Ammon's horn (tissue), 1 donor: Measurements from ENCODE around the gene PC.
"Not testable (repeated sequence)": the region's sequence is repeated elsewhere in the genome, so short reads cannot be mapped to it uniquely, and the experiment has no call there.

Experiments used
- DNase-seq: peaks from one replicate; pipeline ENCODE4 v3.0.0-alpha.2; 2016; ENCODE audit warnings: low spot score

The PC gene

DNA sequence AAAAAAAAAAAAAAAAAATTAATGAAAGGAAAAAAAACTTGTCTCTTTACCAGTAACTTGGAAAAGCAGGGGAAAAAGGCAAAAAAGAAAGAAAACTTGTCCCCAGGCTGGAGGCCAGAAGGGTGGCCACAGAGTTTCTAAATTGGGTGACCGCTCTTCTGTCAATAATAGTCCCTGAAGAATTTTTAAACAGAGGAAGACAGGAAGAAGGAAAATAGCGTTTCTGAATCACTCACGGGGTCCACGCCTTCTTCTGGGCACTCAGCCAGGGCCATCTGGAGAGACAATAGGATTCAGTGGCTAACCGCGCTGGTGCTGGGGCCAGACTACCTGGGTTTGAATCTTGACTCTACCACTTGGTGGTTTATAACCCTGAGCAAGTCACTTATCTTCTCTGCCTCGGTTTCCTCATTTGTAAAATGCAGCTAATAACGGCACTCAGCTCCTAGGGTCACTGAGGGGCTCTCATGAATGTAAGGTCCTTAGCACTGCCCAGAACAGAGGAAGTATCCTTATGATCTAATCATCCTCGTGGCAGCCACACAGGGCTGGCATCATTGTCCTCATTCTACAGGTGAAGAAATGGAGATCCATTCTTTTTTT is 23.9 kb upstream of the PC start:
- peak; percentile 56 for DNase-seq

- DNase-seq = no peak
Observed at GRCh38 chr11:66979336-66979980, 21.3 kb upstream of the PC start.

GRCh38 chr11:66978717-66979116 is 20.5 kb upstream of the PC start:
- DNase-seq = no peak

DNA sequence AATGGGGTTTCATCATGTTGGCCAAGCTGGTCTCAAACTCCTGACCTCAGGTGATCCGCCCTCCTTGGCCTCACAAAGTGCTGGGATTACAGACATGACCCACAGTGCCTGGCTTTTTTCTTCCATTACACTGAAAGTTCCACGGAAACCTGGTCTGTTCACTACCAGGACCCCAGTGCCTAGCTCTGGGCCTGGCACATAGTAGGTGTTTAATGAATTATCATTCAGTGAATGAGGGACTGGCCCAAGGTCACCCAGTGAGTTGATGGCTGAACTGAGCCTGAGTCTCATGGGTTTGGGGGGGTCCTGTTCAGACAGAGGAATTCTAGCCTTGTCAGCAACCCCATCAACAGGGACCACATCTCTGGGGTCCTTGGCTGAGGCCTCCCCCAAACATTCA is 20.0 kb upstream of the PC start:
- no peak for DNase-seq

- DNase-seq = no peak
Observed at GRCh38 chr11:66976925-66977324, 18.7 kb upstream of the PC start.

GRCh38 chr11:66976028-66976467 is 17.9 kb upstream of the PC start:
- DNase-seq = no peak

DNA sequence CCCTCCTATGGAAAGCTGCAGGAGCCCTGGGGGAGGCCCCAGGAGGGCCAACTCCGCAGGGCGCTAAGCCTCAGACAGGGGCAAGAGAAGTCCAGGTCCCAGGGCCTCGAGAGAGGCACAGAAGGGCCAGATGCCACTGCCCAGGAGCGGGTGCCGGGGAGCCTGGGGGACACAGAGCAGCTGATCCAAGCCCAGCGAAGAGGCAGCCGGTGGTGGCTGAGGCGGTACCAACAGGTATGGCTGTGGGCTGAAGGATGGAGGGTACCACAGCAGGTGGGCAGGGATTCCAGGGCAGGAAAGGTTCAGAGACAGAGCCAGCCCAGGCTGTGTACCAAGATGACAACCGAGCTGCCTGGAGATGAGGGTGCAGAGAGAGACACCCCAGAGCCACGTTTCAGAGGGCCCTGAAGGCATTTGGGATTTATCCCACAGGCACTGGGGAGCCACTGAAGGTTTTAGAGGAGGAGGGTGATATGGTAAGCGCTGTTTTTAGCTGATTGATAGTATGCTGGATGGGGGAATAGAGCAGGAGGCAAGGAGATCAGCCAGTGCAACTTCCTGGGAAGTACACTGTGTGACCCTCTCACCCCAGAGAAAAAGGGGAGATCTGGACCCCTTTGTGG is 17.3 kb upstream of the PC start:
- no peak for DNase-seq

DNA sequence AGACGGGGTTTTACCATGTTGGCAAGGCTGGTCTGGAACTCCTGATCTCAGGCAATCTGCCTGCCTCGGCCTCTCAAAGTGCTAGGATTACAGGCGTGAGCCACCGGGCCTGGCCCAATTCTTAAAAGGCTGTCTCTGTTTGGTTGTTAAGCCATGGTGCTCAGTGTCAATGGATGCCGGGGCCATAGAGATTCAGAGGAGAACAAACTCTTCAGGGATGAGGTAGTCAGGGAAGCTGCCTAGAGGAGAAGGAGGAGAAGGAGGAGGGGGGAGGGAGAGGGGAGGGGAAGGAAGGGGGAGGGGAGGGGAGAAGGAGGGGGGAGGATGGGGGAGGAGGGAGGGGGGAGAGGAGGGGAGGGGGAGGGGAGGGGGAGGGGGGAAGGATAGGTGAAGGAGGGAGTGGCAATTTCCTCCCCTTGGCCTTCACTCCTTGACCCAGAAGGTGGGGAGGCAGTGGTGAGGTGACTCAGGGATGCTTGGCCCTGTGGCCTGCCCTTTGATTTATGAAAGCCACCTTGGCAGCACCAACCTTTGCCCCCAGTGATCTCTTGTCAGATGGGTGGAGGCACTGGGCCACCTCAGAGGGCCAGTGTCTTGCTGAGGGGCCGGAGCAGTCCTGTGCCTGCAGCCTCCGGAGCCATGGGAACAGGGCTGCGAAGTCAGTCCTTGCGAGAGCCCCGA is 16.7 kb upstream of the PC start, which contains the start of gene C11orf86:
C11orf86 (plus strand) TSS at position 581 of the 681 bp plus-strand sequence; CDS start at position 640, 59 bp downstream.
- no peak for DNase-seq

DNA sequence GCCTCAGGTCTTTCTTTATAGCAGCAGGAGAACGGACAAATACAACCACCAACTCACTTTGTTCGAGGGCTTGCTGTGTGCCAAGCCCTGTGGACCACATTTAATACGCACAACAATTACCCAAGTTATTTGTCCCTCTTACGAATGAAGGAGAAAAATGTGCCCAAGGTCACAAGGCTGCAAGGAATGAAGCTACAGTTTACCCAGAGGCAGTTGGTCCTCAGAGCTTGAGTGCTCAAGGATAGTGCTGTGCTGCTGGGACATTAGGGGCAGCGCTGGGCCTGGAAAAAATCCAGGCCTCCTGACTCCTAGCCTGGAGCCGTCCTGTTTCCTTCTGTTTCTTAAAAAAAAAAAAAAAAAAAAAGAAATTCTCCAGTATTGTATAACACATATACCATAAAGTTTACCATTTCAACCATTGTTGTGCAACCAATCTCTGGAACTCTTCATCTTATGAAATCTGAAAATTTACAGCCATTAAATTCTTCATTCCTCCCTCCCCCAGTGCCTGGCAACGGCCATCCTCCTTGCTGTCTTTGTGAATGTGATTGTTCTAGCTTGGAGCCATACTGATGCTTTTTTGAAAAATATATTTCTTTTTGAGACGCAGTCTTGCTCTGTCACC is 15.9 kb upstream of the PC start:
- DNase-seq = no peak

- DNase-seq = no peak
Observed at GRCh38 chr11:66971488-66971887, 13.3 kb upstream of the PC start.

GRCh38 chr11:66970807-66971442 is 12.7 kb upstream of the PC start:
- peak; percentile 23 for DNase-seq

DNA sequence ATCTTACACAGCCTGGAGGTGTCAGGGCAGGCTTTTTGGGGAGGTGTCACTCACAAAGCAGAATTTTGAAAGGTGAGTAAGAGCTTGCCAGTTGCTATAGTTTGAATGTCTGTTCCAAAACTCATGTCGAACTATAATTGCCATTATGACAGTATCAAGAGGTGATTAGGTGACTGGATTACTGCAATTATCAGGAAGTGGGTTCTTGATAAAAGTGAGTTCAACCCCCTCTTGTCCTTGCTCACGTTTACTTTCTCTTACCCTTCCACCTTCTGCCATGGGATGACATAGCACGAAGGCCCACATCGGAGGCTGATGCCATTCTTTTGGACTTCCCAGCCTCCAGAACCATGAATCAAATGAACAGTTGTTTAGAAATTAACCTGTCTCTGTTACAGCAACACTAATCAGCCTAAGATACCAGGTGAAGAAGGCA is 12.2 kb upstream of the PC start:
- no peak for DNase-seq

GRCh38 chr11:66969584-66970225 is 11.5 kb upstream of the PC start:
- no peak for DNase-seq

- no peak for DNase-seq
Observed at GRCh38 chr11:66967670-66968425, 9.7 kb upstream of the PC start.

DNA sequence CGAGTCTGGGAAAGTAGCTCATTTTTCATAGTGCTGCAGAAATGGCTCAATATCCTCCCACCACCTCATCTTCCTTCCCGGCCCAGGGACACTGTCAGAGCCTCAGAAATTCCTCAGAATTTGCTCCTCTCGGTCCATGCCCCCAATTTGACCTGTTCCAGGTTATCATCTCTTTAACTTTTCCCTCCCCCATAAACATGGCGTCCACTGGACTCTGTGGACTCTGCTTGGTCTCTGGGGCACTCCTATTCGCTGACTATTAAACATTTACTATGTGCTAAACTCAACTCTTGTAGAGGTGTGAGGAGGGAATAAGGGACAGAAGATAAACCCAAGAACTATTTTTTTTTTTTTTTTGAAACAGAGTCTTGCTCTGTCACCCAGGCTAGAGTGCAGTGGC is 8.2 kb upstream of the PC start:
- DNase-seq = no peak

GRCh38 chr11:66964495-66964894 is 6.3 kb upstream of the PC start:
- DNase-seq = no peak

DNA sequence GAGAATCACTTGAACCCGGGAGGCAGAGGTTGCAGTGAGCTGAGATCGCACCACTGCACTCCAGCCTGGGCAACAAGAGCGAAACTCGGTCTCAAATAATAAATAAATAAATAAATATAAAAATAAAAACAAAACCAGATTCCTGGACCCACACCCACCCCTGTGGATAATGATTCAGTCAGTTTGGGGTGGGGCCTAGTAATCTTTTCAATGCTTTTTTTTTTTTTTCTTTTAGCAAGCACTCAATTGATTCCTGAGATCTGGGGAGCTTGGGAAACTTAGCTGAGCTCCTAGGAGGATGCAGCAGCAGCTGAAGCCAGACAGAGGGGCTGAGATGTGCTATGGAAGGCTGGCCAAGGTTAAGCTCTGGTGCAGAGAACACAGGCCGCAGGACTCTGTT is 4.6 kb upstream of the PC start:
- no peak for DNase-seq

GRCh38 chr11:66962247-66962646 is 4.1 kb upstream of the PC start:
- DNase-seq = no peak

DNA sequence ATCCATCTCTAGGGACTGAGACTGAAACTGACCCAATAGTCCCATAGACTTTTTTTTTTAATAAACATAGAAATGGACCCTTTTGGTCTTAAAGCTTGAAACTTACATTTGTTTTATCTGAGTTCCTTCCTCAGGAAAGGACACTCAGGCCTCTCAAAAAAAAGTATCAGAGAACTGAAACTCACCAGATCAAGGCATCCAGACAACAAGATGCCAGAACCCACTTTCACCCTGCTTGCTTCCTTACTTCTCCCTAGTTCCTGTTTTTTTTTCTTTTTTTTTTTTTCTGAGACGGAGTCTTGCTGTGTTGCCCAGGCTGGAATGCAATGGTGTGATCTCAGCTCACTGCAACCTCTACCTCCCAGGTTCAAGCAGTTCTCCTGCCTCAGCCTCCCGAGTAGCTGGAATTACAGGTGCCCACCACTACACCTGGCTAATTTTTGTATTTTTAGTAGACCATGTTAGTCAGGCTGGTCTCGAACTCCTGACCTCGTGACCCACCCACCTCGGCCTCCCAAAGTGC is 3.6 kb upstream of the PC start:
- not testable (repeated sequence) for DNase-seq

- no peak for DNase-seq
Observed at GRCh38 chr11:66958956-66959274, 732 bp upstream of the PC start.

- no peak for DNase-seq
Observed at GRCh38 chr11:66957971-66958231, 282 bp downstream of the PC start.
